Measurements from ENCODE around the gene TPGS2.

GRCh38 chr18:36812678-36813077 lies 16.1 kb downstream of the TPGS2 start:
- TF ChIP-seq, protein P1, sequence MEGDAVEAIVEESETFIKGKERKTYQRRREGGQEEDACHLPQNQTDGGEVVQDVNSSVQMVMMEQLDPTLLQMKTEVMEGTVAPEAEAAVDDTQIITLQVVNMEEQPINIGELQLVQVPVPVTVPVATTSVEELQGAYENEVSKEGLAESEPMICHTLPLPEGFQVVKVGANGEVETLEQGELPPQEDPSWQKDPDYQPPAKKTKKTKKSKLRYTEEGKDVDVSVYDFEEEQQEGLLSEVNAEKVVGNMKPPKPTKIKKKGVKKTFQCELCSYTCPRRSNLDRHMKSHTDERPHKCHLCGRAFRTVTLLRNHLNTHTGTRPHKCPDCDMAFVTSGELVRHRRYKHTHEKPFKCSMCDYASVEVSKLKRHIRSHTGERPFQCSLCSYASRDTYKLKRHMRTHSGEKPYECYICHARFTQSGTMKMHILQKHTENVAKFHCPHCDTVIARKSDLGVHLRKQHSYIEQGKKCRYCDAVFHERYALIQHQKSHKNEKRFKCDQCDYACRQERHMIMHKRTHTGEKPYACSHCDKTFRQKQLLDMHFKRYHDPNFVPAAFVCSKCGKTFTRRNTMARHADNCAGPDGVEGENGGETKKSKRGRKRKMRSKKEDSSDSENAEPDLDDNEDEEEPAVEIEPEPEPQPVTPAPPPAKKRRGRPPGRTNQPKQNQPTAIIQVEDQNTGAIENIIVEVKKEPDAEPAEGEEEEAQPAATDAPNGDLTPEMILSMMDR (conservative IDR thresholded peaks at IDR 0.05; ENCODE audit: low read length), result no peak
- TF ChIP-seq EZH2phosphoT487 (IDR thresholded peaks at IDR 0.05; ENCODE audit: borderline replicate concordance, low read depth, low read length), result no peak

Data from OCI-LY7 (cell line).